GM19025 (cell line): ENCODE measurements around the gene PI4KB.
A peak's percentile ranks its signal among the peaks of the same experiment; 100 is the strongest.
"Not testable (repeated sequence)": the region's sequence is repeated elsewhere in the genome, so short reads cannot be mapped to it uniquely, and the experiment has no call there.

ENCODE experiments used
- ATAC-seq: cut with Tn5 transposase; IDR thresholded peaks from one replicate; pipeline ENCODE4 v1.9.1; 2021; ENCODE audit warnings: mild to moderate bottlenecking, low read depth, moderate library complexity; ENCODE audit not compliant: unreplicated experiment

The PI4KB gene

GRCh38 chr1:151281969-151282882 is 45.0 kb downstream of the PI4KB start, which contains the start of gene ZNF687:
TSS of gene ZNF687 (plus strand) at chr1:151282299. CDS start at chr1:151286292, 3,993 bp downstream.
- peak; percentile 90 for ATAC-seq

DNA sequence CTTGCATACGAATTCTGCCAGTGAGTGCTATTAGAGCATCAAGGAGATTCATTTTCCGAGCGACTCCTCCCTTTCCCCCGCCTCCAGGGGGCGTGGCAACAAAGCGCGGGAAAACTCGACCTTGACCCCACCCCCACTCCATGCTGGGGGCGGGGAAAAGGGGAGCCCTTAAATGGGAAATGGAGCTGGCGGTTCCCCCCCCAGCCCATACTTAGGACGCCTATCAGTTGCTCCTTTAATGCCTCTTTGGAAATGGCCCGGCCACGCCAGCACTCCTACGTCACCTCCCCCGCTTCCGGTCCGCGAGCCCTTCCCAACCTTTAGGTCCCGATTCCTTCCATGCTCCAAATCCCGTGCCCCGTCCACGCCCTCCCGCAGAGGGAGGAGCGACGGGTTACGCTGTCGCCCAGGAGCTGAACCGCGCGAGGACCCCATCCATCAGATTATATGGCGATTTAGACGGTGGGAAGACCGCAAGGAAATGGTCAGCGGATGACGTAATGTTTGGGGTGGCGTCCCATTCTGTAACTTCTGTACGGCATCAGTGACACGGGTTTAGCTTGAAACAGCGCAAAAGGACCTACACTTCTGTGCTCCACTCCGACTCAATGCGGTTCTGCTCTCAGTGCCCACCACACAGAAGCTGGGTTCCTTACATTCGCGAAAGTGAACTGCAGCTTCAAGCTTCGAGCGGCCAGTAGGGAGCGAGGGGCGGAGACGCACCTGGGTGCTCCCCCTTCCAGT is 45.8 kb downstream of the PI4KB start:
- ATAC-seq: peak; percentile 15

DNA sequence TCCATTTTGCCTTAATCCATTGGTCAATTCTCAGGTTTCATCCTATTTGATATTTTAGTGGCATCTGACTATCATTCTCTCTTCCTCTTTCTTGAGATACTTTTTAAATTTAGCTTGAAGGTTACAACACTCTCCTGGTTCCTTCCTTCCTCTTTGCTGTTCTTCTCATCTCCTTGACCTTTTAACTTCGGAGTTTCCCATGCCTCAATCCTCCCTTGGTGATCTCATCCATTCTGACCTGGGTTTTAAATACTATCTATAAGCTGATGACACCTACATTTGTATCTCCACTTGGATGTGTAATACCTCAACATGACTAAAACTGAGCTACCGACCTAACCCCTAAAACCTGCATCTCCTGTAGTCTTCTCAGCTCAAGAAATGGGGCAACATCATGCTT is 50.0 kb downstream of the PI4KB start:
- ATAC-seq: no peak

- not testable (repeated sequence) for ATAC-seq
Measured at GRCh38 chr1:151275341-151275740, 51.9 kb downstream of the PI4KB start.

GRCh38 chr1:151273924-151274466 is 53.2 kb downstream of the PI4KB start:
- ATAC-seq: no peak

DNA sequence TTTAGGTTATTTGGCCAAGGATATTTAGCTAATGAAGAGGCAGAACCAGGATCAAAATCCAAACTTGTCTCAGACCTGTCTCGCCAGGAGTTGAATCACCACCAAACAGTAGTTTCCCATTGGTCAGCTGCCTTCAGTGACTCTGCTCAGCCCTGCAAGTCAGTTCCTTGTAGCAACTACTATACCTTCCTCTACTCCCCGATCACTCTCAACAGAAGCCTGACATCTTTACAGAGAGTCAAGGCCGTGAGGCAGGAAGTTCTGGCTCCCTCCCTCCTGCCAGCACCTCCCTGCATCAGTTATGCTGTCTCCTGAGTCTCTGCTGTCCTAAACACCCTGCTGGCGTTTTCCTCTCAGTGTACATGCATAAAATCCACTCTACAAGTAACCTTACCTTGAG is 59.5 kb downstream of the PI4KB start:
- ATAC-seq: no peak

DNA sequence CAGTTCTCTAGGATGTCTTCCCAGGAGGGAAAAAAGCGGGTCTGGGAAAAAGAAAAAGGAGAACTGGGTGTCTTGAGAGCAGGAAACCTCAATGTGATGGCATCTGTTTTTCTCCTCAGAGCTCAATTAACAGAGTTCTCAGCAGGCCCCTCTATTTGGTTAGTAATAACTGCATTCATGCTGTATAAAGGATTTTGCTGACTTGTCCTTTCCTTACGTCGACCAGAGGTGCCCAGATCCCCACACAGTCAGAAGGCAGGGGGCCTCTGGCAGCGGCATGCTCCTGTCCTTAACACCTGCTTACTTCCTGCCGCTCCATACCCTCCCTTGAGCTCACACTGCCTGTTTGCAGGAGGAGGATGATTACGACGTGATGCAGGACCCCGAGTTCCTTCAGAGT is 60.4 kb downstream of the PI4KB start:
- ATAC-seq: no peak

DNA sequence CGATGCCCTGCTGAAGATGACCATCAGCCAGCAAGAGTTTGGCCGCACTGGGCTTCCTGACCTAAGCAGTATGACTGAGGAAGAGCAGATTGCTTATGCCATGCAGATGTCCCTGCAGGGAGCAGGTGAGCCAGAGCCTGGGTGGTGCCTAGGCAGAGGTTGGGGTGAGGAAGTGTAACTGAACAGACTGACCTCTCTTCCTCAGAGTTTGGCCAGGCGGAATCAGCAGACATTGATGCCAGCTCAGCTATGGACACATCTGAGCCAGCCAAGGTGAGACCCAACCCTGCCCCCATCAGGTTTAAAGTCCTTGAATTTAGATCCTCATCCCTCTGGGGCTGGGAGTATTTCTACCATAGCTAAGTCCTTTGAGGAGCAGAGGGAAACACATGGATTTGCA is 60.9 kb downstream of the PI4KB start:
- no peak for ATAC-seq

DNA sequence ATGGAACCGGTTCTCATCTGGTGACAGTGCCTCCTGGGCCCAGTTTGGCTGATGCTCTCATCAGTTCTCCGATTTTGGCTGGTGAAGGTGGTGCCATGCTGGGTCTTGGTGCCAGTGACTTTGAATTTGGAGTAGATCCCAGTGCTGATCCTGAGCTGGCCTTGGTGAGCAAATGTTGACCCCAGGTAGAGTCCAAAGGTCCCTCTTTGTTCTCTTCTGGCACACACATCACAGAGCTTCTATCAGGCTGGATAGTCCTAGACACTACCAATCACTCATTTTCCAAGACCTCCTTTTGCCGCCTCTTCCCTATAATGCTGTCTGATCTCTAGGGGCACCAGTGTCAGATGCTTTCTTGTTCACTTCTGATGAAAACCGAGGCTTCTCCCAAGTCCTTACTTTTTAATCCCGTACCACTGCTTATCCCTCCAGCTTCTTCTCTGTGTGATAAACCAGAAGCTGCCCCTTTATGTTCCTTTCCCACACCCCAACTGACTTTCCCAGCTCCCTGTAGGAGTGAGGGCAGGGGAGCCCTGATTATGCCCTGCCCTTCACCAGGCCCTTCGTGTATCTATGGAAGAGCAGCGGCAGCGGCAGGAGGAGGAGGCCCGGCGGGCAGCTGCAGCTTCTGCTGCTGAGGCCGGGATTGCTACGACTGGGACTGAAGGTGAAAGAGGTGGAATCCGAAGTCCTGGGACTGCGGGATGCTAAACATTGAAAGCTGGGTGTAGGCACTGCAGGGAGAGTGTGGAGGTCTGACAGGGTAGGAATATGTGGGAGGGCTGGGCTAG is 61.6 kb downstream of the PI4KB start:
- ATAC-seq: no peak

DNA sequence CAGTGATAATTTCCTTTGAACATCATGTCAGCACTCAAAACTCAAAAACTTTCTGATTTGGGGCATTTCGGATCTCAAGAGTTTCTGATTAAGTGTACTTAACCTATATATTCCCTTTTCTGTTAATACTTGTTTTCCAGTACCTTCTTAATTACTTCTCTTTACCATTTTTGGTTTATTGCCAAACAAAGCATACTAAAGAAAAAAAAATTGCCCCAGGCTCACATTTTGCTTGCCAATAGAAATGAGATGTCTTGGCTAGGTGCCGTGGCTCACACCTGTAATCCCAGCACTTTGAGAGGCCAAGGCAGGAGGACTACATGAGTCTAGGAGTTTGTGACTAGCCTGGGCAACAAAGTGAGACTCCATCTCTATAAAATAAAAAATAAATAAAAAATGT is 67.9 kb downstream of the PI4KB start:
- no peak for ATAC-seq

GRCh38 chr1:151255381-151255780 is 71.8 kb downstream of the PI4KB start:
- no peak for ATAC-seq

- peak; percentile 85 for ATAC-seq
Measured at GRCh38 chr1:151254217-151255213, 72.7 kb downstream of the PI4KB start, which contains the start of gene PSMD4. TSS of gene PSMD4 (plus strand) at chr1:151254734. CDS start at chr1:151254783, 49 bp downstream.

DNA sequence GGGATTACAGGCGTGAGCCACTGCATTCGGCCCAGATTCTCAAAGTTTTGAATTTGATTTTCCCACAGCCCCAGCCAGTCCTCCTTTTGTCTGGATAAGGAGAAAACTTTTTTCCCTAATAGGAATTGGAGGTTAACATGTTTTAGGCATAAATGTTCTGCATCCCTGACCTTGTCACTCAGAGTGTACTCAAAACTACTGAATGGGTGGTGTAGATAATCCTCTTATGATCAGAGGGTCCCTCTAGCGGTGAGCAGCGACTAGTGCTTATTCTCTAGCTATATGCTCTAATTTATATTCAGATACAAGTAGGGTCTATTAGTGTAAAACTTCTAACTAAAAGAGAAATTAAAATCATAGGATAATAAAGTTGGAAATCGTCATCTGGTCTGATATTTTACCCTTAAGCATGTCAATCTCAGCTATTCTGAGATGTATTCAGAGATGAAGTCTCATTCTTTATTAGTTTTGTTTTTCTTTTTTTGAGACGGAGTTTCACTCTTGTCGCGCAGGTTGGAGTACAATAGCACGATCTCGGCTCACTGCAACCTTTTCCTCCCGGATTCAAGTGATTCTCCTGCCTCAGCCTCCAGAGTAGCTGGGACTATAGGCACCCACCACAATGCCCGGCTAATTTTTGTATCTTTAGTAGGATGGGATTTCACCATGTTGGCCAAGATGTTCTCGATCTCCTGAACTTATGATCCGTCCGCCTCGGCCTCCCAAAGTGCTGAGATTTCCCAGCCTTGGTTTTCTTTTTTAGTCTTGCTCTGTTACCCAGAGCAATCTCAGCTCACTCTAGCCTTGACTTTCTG is 75.4 kb downstream of the PI4KB start:
- no peak for ATAC-seq

- no peak for ATAC-seq
Measured at GRCh38 chr1:151246786-151247185, 80.4 kb downstream of the PI4KB start.

DNA sequence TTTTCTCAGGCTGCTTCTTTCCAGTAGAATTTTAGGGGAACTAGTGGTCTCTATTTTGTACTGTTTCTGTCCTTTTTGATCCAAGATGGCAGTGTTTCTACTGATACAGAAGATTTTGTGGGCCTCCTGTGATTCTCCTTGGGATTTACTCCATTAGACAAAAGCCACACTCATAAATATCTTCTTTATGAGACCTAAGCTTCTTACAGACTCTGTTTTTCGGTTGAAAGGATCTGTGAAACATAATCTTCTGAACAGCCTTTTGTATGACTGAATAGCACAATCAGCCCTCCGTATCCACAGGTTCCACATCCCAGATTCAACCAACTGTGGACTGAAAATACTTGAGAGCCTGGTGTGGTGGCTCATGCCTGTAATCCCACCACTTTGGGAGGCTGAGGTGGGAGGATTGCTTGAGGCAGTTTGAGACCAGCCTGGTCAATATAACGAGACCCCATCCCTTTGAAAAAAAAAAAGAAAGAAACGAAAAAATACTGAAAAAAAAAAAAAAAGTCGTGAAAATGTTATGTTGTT is 83.5 kb downstream of the PI4KB start:
- no peak for ATAC-seq

DNA sequence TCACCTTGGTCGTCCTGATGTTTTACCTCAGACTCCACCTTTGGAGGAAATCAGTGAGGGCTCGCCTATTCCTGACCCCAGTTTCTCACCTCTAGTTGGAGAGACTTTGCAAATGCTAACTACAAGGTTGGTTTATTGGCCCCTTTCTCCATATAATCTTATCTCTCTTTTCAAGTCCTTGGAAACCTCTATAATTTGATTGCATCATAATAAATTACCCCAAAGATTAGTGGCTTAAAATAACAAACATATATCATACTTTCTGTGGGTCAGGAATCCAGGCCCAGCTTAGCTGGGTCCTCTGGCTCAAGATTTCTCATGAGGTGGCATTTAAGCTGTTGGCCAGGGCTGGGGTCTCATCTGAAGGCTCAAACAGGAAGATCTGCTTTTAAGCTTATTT is 84.8 kb downstream of the PI4KB start:
- ATAC-seq: no peak
